HL-60/S4 treated with retinoic acid at 250 ng/mL for 4 days and 3 days (cell line): ENCODE measurements around the gene DMD.
"Not testable (repeated sequence)": the region's sequence is repeated elsewhere in the genome, so short reads cannot be mapped to it uniquely, and the experiment has no call there.

Experiments
- in situ Hi-C: fragments of 300-500 bp; cut with MboI; formaldehyde crosslinking; loops from 2 replicates; pipeline ENCODE4 v1.7.0; 2022; ENCODE audit warnings: low sequenced_read_pairs

DMD gene

DNA sequence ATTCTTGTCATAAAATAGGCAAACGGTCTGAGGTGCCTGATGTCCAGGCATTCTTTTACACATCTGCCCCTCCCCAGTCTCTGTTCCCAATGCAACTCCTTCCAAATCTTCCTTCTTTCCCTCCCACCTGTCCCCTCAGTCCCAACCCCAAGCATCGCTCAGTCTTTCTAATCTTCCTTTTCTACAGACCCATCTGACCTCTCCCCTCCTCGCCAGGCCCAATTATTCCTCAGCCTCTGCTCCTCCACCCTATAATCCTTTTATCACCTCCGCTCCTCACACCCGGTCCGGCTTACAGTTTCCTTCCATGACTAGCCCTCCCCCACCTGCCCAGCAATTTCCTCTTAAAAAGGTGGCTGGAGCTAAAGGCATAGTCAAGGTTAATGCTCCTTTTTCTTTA is 1832.4 kb downstream of the DMD start:
- in situ Hi-C loops = not testable (repeated sequence)

DNA sequence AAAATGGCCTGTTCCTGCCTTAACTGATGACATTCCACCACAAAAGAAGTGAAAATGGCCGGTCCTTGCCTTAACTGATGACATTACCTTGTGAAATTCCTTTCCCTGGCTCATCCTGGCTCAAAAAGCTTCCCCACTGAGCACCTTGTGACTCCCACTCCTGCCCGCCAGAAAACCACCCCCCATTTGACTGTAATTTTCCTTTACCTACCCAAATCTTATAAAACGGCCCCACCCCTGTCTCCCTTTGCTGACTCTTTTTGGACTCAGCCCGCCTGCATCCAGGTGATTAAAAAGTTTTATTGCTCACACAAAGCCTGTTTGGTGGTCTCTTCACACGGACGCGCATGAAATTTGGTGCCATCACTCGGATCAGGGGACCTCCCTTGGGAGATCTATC is 1833.5 kb downstream of the DMD start:
- in situ Hi-C loops = not testable (repeated sequence)

DNA sequence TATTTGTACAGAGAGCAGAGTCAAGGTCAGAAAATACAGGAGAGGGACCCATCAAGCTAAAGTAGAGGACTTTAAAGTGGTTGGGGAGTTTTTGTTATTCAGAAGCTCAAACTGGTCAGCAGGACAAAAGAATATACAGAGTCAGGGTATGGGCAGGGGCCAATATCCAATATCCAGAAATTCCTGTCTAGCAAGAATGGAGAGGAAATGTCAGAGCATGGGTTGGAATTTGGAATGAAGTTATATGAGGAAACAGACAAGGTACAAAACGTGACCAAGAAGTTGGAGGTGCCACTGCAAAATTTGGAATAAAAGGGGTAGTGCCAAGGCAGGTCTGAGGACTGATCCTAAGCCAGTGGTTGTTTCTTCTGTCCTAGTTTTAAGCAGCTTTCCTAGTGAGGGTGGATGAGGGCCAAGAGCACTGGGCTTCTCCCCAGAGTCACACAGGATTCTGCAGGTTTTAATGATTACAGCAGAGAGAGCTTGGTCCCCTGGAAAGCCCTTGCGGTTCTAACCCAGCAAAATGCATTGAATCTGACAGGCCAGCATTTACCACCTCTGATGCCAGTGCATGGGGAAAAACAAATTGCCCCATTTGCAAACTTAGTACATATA is 1834.8 kb downstream of the DMD start:
- in situ Hi-C loops = no loop called here

DNA sequence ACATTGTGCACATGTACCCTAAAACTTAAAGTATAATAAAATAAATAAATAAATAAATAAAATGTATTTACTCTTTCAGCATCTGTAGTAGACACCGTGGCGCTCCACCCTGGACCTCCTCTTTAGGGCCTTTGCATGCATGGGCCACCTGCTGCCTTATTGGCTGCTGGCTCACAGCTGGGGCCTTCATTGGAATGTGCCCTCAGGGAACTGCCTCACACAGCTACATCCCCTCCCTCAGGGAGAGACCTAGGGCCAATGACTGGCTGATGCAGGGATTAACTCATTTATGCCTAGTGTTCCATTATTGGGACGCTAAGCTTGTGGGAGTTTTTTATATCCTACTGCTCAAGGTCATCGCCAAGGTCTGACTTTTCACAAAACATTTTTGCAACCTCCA is 1836.6 kb downstream of the DMD start:
- in situ Hi-C loops = no loop called here

DNA sequence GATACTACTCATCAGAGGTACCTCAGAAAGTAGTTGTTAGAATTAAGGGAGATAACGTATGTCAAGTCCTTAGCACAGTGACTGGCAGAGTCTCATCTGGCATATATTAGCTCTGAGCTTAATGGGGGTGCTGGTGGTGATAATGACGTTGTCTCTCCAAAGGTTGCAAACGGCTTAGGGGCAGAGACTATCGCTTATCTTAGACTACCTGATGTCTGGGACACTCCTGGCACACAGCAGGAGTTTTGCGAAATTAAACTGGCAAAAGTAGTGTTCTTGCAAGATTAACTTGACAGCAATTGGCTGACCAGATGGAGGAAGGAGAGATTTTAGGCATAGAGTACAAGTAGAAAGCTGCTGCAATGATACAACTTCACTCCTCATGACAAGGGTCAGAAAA is 1839.4 kb downstream of the DMD start:
- in situ Hi-C loops = no loop called here

DNA sequence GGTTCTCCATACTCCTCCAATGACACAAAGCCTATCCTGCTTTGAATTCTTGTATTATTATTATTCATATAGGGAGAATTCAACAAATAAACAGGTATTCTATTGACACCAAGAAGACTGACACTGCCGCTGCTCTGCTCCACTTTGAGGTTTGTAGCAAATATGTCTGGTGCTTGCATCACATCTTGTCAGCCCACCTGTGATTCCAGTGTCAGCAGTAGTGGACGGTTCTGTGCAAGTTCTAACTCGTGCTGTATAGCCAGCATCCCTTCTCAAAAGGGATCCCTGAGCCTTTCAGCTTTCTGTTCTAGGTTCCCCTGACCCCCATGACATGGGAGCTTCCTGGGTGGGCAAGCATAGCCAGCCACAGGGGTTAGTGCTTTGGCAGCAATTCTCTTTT is 1843.5 kb downstream of the DMD start:
- in situ Hi-C loops = no loop called here

DNA sequence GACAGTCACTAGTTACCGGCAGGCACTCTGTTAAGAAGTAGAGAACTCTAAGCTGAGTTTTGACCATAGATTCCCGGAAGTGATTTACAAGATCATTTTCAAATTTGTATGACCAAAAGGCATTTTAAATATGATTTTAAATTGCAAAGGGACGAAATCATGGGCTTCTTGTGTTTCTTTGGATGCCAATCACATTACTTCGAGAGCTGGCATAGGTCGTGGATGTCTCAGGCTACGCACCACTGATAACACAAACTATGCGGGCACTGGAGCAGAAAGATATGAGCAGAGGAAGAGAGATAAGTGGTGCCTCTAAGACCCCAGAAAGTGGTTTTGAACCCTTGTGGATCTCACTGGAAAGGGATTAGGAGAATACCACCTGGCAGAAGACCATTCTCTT is 1845.3 kb downstream of the DMD start:
- in situ Hi-C loops = no loop called here

DNA sequence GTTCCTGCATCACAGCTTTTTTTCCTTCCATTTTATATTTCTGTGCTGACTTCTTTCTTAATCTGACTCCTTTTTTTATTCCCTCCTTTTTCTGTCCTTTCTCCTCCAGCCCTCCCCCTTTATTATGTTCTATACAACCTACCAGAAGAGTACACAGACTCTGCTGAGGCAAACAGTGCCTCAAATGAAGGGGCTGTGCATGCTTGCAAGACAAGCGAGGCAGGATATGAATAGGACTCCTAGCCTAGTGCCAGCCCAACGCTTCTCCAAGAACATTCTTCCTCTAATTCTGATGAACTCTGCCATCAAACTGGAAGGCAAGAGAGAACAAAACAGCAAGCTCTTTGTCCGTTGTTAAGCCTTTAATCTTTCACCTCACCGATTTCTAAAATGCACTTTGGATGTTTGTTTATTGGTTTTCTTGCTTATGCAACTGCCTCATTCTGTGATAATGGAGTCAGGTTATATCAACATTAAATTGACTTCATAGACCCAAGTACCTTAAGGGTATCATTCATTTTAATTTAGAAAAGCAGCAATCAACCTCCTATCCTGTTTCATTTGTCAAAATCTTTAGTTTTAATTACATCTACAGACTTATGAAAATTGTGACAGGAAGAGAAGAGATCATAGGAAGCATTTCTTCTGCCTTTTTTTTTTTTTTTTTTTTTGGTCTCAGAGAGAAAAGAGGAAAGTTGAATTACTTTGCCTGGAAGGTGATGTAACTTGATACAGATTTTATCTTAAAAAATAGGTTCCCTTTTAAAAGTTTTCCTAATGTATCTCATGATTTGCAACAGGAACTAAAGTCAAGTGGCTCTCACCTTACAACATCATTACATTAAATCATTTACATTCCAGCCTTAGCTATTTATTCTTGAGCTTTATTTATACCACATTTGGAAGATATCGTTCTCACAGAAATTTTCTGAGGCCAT is 1854.8 kb downstream of the DMD start:
- in situ Hi-C loops = no loop called here

DNA sequence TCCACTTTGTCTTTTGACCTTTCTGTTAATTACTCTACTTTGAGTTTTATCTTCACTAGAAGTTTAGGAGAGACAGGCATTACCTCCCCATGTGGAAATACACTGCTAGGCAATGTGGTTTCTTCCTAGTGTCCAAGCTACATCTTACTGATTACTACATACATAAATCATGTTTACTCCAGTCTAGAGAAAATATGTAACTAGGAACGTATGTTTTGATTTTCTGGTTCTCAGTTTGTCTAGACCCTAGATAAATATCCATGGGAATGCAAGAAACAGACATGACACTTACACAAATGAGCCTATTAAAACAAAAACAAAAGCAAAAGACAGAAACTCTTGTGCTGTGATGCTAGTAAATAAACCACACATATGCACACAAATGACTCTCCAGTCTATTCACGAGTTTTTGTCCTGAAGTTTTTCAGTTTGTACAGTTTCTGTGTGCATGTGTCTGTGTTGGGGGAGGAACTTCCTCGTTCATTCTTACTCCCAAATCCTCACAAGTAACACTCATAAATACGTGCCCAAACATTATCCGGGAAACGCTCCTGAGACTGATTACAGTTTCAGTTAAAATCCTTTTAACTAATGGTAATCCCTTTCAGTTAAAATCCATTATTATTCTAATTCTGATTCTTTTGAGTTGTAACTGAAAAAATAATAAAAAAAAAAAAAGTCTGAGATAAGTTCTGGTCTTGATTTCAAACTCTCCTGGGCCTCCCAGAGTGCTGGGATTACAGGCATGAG is 1856.0 kb downstream of the DMD start:
- in situ Hi-C loops = no loop called here

DNA sequence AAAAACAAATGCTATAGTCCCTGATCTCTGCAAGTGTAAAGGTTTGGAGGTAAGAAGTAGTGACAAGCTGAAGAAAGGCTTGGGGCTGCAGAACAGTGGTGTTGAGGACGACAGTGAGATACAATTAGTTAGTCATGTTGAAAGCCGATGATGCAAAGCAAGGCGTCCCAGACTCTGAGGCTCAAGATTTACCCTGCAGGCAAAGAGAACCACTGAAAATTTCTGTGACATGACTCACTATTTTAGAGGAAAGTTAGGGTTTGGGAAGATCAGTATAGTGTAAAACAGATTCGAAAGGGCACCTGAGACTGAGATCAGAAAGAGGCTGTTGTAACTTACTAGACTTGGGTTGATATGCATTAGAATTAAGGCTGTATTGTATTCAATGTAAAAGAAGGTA is 1858.3 kb downstream of the DMD start:
- in situ Hi-C loops = no loop called here

DNA sequence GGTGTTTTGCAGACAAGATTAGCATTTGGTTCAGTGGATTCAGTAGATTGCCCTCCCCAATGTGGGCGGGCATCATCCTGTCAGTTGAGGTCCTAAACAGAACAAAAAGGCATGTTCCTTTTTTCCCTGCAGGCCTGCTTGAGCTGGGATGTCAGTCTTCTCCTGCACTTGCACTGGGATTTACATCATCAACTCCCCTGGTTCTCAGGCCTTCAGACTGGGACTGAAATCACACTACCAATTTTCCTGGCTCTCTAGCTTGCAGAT is 1860.6 kb downstream of the DMD start:
- in situ Hi-C loops = no loop called here

DNA sequence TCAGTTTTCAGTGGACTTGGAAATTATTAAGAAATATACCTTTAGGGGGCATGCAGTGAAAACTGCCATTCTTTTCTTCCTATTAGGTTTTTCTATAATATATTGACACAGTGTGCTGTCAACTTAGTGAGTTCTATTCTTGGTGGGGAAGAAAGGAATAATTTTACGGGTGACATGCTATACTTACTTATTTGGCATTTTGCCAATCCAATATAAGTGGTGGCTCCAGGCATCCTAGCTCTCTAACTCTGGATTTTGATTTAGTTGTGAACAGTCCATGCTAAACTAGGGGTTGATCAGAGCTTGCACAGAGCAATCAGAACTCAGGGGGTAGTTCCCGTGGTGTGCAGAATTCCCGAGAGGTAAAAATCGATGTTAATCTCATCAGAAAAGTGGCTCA is 1861.8 kb downstream of the DMD start:
- in situ Hi-C loops = no loop called here

DNA sequence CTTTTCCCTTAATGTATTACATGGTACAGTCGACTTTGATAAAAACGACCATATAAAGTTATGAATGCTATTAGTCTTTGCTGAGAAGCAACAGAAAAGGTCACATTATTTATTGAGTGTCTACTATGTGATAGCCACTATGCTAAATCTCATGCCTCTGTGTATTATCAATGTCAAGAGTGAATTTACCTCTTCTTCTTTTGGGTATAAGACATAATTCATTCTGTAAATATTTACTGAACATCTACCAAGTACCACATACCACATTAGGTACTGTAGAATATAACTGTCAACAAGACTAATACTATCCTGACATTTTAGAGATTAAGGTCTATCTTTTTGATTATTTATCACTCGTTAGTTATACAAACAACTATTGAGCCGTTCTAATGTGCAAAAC is 1870.8 kb downstream of the DMD start:
- in situ Hi-C loops = no loop called here

DNA sequence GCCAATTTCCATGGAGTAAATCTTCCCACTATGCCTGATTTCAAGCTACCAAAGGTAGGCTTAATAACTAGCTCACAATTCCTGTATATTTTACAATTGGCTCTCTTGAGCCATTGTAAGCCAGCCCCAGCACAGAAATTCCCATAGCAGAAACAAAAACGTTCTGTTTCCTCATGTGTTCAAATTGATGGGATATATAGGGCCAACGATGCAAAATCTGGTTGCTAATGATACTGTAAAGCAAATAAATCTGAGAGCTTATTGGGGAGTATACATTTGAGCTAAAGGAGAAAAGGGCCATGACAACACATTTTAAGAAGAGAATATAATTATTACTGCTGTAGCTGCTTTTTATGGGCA is 1872.4 kb downstream of the DMD start:
- in situ Hi-C loops = no loop called here

DNA sequence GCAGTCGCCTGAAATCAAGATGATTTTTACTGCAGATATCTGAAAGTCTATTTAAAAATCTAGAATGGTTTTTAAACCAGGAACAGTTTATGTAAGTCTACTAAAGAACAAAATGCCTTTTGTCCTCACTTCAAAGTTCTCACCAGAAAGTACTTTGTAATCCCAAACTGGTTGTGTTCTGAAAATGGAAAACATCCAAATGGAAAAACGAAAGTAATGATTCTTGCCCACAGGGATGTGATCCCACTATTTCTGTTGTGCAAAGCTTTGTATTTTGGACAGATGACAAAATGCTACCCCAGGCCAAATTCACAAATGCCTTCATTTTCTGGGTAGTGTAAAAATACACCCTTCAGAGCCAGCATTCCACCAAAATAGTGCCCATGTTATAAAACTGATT is 1874.0 kb downstream of the DMD start:
- in situ Hi-C loops = no loop called here

DNA sequence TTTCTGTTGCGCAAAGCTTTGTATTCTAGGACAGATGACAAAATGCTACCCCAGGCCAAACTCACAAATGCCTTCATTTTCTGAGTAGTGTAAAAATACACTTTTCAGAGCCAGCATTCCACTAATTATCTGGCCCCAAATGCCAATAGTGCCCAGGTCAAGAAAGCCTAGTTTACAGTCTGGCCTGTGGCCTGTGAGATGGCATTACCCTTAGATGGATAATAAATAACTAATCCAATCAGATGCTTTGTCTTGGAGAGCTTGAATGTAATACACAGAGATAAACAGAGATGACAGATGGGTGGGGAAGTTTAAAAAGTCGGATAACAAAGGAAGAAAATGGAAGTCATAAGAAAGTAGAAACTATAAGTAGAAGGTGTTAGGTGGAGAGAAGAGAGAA is 1874.9 kb downstream of the DMD start:
- in situ Hi-C loops = no loop called here

DNA sequence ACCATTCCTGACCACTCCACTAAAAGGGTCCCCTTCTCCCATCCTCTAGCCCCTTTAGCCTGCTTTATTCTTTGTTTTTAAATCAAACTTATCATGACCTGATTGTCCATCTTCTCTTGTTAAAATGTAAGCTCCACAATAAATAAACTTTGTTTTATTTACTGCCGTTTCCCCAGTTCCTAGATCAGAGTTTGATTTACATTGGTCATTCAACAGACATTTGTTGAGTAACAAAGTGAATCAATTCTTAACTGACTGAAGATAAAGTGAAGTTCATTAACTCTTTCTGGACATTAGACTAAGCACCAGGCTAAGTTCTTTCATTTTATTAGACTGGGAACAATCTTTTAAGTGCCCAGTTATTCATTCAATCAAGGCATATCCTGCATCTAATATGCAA is 1876.4 kb downstream of the DMD start:
- in situ Hi-C loops = no loop called here

DNA sequence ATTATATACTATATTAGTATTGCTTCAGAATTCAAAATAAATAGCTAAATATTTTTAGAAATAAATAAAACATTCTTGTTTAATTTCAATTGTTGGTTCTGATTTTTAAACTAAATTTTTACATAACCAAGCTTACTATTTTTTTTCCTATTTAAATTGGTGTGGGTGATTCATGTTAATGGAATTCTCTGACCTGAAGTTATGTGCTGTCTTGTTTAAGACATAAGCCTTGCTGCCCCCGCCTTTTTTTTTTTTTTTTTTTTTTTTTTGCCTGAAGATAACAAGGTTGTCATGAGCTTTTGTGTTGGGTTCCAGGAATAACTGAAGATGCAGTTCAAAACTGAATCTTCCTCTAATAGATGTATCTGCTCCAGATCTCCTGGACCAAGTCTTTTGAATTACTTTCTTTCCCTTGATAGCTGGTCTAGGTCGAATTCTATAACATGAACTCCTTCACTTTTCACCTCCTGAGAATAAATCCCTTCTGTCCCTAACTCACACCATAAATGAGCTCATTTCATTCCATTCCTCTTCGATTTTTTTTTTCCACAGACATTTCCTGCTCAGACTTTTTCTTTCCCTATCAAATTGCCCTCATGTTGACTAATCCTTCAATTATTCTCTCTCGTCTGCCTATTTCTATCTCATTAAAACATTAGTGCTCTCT is 1878.1 kb downstream of the DMD start:
- in situ Hi-C loops = no loop called here

DNA sequence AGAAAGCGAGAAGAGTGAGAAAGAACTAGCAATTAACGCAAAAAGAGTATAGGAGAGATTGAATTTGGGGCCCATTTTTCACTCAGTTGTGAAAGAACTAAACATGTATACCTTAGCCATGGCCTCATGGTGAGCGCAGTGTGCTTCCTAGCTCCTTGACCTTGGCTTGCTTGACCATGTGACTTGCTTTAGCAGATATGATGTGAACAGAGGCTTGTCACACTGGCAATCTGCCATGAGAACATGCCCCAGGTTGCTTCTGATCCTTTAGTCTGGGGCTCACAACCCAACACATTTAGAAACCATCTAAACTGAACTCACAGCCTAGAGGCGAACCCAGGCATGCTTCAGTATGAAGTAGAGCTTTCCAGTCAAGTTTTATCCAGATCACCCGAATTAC is 1879.4 kb downstream of the DMD start:
- in situ Hi-C loops = no loop called here

DNA sequence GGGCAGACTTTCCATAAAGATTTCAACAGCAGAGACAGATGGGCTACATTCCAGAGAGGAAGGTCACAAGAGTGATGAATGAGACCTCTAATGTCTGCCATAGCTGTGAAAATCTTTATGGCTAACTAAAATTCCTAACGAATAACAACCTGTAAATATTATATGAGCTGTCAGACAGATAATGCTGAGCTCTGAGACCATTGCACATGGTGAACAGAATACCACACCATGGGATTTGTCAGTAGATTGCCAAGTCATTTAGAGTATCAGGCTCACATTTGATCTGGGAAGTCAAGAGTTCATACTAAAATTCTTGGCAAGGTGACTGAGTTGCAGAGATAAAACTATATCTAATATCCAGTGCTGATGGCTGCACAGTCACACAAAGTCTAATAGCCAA is 1880.3 kb downstream of the DMD start:
- in situ Hi-C loops = no loop called here

DNA sequence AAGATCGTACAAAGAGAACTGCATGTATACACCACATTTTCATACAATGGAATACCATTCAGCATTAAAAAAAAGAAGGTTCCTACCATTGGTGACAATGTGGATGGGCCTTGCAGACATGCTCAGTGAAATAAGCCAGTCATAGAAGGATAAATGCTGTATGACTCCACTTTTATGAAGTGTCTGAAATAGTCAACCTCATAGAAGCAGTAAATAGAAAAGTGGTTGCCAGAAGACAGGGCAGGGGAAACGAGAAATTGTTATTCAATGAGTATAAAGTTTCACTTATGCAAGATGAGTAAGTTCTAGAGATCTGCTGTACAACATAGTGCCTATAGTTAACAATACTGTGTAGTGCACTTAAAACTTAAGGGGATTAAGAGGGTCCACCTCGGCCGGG is 1882.1 kb downstream of the DMD start:
- in situ Hi-C loops = no loop called here

DNA sequence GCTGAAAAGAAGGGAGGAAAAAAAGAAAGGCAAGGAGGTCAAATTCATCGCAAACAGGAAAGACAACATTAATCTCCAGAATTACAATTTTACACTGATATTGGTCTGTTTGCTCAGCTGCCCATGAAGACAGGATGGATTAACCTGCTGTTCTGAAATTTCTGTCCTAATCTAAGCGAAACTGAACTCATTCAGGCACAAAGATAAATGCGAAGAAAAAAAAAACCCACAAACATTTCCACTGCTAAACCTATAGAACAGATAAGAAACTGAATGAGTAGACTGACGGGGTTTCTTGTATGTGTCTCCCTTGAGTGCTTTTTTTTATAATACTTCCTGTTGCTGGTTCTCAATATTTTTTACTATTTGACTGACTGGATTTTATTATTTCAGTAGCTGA is 1887.7 kb downstream of the DMD start:
- in situ Hi-C loops = no loop called here
